Right lobe of liver (tissue), 6 donors: ENCODE measurements around the gene FGF6. TPM values are rescaled to one million over a fixed set of nuclear protein-coding genes. Genes with fewer than 3 reads are reported as not detected.

Experiments used
- ATAC-seq, 4 donors: fragments of 200-7000 bp; cut with Tn5 transposase; one replicate each; pipeline ENCODE4 v1.9.1; 2020; ENCODE audit warnings: mild to moderate bottlenecking in 4 of 4, moderate library complexity in 4 of 4
- DNase-seq, 3 donors: peaks; one replicate each; pipeline ENCODE4 v3.0.0-alpha.2; 2020
- H3K27ac ChIP-seq, 3 donors: fragments of 200-600 bp; one replicate each; pipeline ENCODE4 v1.8.0; 2022
- H3K27me3 ChIP-seq, 2 donors: fragments of 200-600 bp; one replicate each; pipeline ENCODE4 v1.8.0; 2022
- H3K36me3 ChIP-seq, 4 donors: fragments of 200-600 bp; sonication (generic) in 1 of 4; one replicate each; pipeline versions ENCODE4 v1.5.1 to v1.8.0; 2017 to 2022; ENCODE audit warnings: control low read depth in 1 of 4
- H3K4me1 ChIP-seq, 4 donors: fragments of 200-600 bp; sonication (generic) in 1 of 4; one replicate each; pipeline versions ENCODE4 v1.5.1 to v1.8.0; 2017 to 2022; ENCODE audit warnings: control low read depth in 1 of 4
- H3K4me3 ChIP-seq, 3 donors: fragments of 200-600 bp; one replicate each; pipeline ENCODE4 v1.8.0; 2022
- H3K9me3 ChIP-seq, 4 donors: fragments of 200-600 bp; sonication (generic) in 1 of 4; one replicate each; pipeline versions ENCODE4 v1.5.1 to v1.8.0; 2017 to 2022; ENCODE audit warnings: control low read depth in 1 of 4
- CTCF ChIP-seq, 4 donors: fragments of 200-600 bp in 3 of 4; fragments of 450-650 bp in 1 of 4; IDR thresholded peaks; one replicate each; pipeline versions ENCODE4 v1.5.1 to v1.8.0; 2016 to 2022; ENCODE audit warnings: antibody characterized with exemption in 4 of 4, mild to moderate bottlenecking in 2 of 4
- POLR2A ChIP-seq: fragments of 450-650 bp; IDR thresholded peaks from one replicate; pipeline ENCODE4 v1.6.1; 2017; ENCODE audit warnings: antibody characterized with exemption, mild to moderate bottlenecking
- WGBS: methylation state at CpG from one replicate; pipeline ENCODE4 v1.1.6; 2018; ENCODE audit warnings: low coverage, low lambda C conversion rate; ENCODE audit not compliant: insufficient coverage; ENCODE audit errors: missing lambda C conversion rate; 5-methylcytosine and 5-hydroxymethylcytosine counted together
- intact Hi-C, 2 donors: fragments of 100-400 bp; cut with DNase I; formaldehyde crosslinking; loops; one replicate each; pipeline versions ENCODE4 v1.11.2 to v1.14.1; 2022
- total RNA-seq, 6 experiments: library from RNA; depleted of rRNA in 2 of 6; stranded (reverse); fragments of >200 nt in 2 of 6; fragmentation: NEBNext Ultra II Directional in 3 of 6; extraction: Animal tissue kit (Norgen Biotek cat#: 25700) in 3 of 6; gene quantifications; one replicate each; pipeline versions ENCODE4 v1.1.0 to v1.2.4, GENCODE V29; 2016 to 2023
- donor health status: DM: no; HTN: yes; CAD: no.
- donor health status: DM: no; HTN: no; CAD: no.
- donor health status: DM: no; HTN: no; CAD: no.
- donor health status: DM: no; HTN: yes; CAD: no.
- donor health status: DM: no; HTN: yes; CAD: no.

Gene FGF6
- total RNA-seq, 6 experiments from 2014 or later: not detected

DNA sequence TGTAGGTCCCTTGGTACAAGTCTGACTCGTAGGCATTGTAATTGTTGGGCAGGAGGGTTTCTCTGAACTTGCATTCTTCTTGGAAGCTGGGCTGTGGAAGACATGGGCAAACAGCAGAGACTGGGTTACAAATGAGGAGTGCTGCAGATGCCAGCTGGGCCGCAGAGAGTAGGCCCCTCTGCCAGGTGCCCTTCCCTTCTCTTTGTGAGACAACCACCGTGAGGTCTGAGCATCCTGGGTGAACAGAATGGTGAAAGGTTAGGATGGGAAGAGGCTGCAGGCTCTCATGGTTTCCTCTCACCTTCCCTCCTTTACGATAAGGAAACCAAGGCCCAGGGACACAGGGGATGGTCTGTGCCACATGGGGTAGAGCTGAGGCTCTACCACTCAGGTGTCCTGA, 11.3 kb downstream of the FGF6 start:
- intact Hi-C loops: no loop called here
- Histone ChIP-seq H3K4me3 (no peak overlapping the region), H3K4me1 (no peaks in the 10 kb centered on the region), H3K27me3 (no peaks in the 10 kb centered on the region), H3K27ac (no peak overlapping the region), H3K36me3 (no peaks in the 10 kb centered on the region), H3K9me3 (no peaks in the 10 kb centered on the region)
- no CpG with 5 or more reads among the region's 4 CpGs for WGBS
- ATAC-seq: no peak
- DNase-seq: peak in 1 of 3 donors; percentile 7
- TF ChIP-seq POLR2A (no peak), CTCF (IDR thresholded peaks at IDR 0.05) (no peak)

DNA sequence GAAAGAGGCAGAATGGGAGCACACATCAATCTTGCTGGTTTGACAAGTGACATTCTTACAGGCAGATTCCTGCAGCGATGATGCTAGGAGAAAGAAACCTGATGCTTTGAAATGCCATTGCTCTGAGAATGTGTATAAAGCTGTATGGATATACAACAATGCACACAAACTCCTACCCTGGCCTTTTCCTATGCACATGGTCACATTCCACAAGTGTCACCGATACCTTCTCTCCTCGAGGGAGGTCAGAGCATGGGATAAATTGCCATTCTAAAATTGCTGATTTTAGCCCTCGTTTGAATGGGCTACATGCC, 11.9 kb downstream of the FGF6 start:
- TF ChIP-seq CTCF (IDR thresholded peaks at IDR 0.05): no peak
- no peak for TF ChIP-seq POLR2A
- Histone ChIP-seq H3K9me3 (no peaks in the 10 kb centered on the region), H3K4me3 (no peak overlapping the region), H3K27ac (no peak overlapping the region), H3K36me3 (no peaks in the 10 kb centered on the region), H3K27me3 (no peaks in the 10 kb centered on the region), H3K4me1 (no peaks in the 10 kb centered on the region)
- intact Hi-C loops: no loop called here
- WGBS: 62% methylated on average over 4 of the region's 4 CpGs
- DNase-seq (no peak), ATAC-seq (no peak)

DNA sequence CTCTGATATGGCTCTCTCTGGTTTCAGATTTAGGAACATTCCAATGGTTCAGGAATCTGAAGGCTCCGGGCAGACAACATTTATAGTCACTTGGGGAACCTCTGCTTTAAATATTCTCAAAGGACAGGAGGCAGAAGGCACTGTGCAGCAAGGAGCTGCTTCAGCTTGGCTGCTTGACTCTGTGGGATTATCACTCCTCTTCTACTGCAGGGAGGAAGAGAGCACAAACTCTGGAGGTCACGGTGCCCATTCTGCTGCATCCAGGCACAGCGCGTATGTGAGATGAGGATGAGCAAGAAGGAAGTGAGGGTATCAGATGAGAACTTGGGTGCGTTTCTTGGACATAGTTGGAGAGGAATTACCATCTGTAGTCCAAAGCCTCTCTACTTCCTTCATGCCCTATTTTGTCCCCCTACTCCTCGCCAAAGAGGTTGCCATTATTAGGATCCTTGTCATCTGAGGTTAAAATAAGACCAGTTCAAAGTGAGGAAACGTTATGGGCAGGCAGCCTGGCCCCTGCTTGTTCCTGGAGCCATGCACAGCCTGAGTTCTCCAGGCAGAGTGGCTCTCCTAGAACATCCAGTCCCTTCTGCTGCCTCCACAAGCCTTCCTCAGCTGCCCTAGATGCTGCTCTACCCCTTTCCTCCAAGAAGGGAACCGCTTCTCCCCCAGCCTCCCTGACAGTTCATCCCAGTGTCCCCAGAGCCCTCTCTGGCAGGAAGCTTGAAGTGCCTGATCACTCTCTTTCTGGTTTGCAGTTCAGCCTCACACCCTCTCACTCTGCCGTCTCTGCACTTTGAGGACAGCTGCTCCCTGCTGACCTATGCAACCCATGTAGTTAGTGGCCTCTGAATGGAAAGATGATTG, 12.5 kb downstream of the FGF6 start:
- TF ChIP-seq CTCF (IDR thresholded peaks at IDR 0.05) (no peak), POLR2A (no peak)
- intact Hi-C loops: no loop called here
- Histone ChIP-seq H3K27me3 (no peaks in the 10 kb centered on the region), H3K9me3 (no peaks in the 10 kb centered on the region), H3K36me3 (no peaks in the 10 kb centered on the region), H3K4me1 (no peaks in the 10 kb centered on the region), H3K4me3 (no peak overlapping the region), H3K27ac (no peak overlapping the region)
- DNase-seq (no peak), ATAC-seq (no peak)
- 56% methylated on average over 8 of the region's 9 CpGs for WGBS

- Histone ChIP-seq H3K4me1 (no peaks in the 10 kb centered on the region), H3K27me3 (no peaks in the 10 kb centered on the region), H3K9me3 (no peaks in the 10 kb centered on the region), H3K36me3 (no peaks in the 10 kb centered on the region), H3K4me3 (no peak overlapping the region), H3K27ac (no peak overlapping the region)
- DNase-seq (no peak), ATAC-seq (no peak)
- intact Hi-C loops: no loop called here
- TF ChIP-seq POLR2A (no peak), CTCF (IDR thresholded peaks at IDR 0.05) (no peak)
- WGBS: no CpG with 5 or more reads among the region's 7 CpGs
Observed at GRCh38 chr12:4431866-4432265, 13.7 kb downstream of the FGF6 start.
